Measurements from ENCODE around the gene TTC31. TPM values are rescaled to one million over a fixed set of nuclear protein-coding genes. Genes with fewer than 3 reads are reported as not detected.
"Not testable (repeated sequence)": the region's sequence is repeated elsewhere in the genome, so short reads cannot be mapped to it uniquely, and the experiment has no call there.

TTC31 gene
- polyA plus RNA-seq, 3 donors = 10.6 to 15.5 (median 14.2) TPM

GRCh38 chr2:74474481-74474880 lies 8.4 kb upstream of the TTC31 start:
- H3K27ac ChIP-seq (ENCODE audit: low read depth, low read length) = no peak overlapping the region
- WGBS, 3 donors = 92 to 96% (median 92%) methylated on average over 6 of the region's 6 CpGs

GRCh38 chr2:74474899-74475298 lies 8.0 kb upstream of the TTC31 start:
- no peak overlapping the region for H3K27ac ChIP-seq (ENCODE audit: low read depth, low read length)
- 78 to 91% (median 82%) methylated on average over 5 of the region's 5 CpGs for WGBS, 3 donors

GRCh38 chr2:74481431-74481830 lies 1.4 kb upstream of the TTC31 start:
- WGBS, 3 donors = 43 to 48% (median 46%) methylated on average over 3 of the region's 3 CpGs
- no peak overlapping the region for H3K27ac ChIP-seq (ENCODE audit: low read depth, low read length)

GRCh38 chr2:74481961-74482800 lies 700 bp upstream of the TTC31 start:
- 1 to 2% (median 1%) methylated on average over 73 to 80 of the region's 80 CpGs for WGBS, 3 donors
- no peak overlapping the region for H3K27ac ChIP-seq (ENCODE audit: low read depth, low read length)

GRCh38 chr2:74483675-74484164 lies 839 bp downstream of the TTC31 start:
- 78 to 79% (median 79%) methylated on average over 19 of the region's 19 CpGs for WGBS, 3 donors
- H3K27ac ChIP-seq (ENCODE audit: low read depth, low read length) = not testable (repeated sequence)

GRCh38 chr2:74486141-74486540 lies 3.3 kb downstream of the TTC31 start:
- WGBS, 3 donors = 80 to 95% (median 84%) methylated on average over 2 of the region's 2 CpGs
- H3K27ac ChIP-seq (ENCODE audit: low read depth, low read length) = no peak overlapping the region

- no peak overlapping the region for H3K27ac ChIP-seq (ENCODE audit: low read depth, low read length)
- 86 to 94% (median 90%) methylated on average over 9 of the region's 9 CpGs for WGBS, 3 donors
Observed at GRCh38 chr2:74488643-74489481, 6.0 kb downstream of the TTC31 start.

GRCh38 chr2:74489906-74490305 lies 7.0 kb downstream of the TTC31 start:
- 88 to 92% (median 91%) methylated on average over 9 of the region's 9 CpGs for WGBS, 3 donors
- H3K27ac ChIP-seq (ENCODE audit: low read depth, low read length) = no peak overlapping the region

GRCh38 chr2:74491648-74492544 lies 9.0 kb downstream of the TTC31 start:
- WGBS, 3 donors = 88 to 95% (median 95%) methylated on average over 12 of the region's 12 CpGs
- H3K27ac ChIP-seq (ENCODE audit: low read depth, low read length) = no peak overlapping the region

GRCh38 chr2:74493546-74493945 lies 10.7 kb downstream of the TTC31 start:
- WGBS, 3 donors = 86 to 100% (median 96%) methylated on average over 3 of the region's 3 CpGs
- no peak overlapping the region for H3K27ac ChIP-seq (ENCODE audit: low read depth, low read length)

GRCh38 chr2:74495440-74495839 lies 12.6 kb downstream of the TTC31 start:
- no peak overlapping the region for H3K27ac ChIP-seq (ENCODE audit: low read depth, low read length)
- 79 to 93% (median 83%) methylated on average over 1 of the region's 1 CpG for WGBS, 3 donors

GRCh38 chr2:74496997-74497776 lies 14.3 kb downstream of the TTC31 start:
- H3K27ac ChIP-seq (ENCODE audit: low read depth, low read length) = no peak overlapping the region
- WGBS, 3 donors = 54 to 58% (median 56%) methylated on average over 19 of the region's 19 CpGs

GRCh38 chr2:74497777-74498499 lies 15.1 kb downstream of the TTC31 start:
- no peak overlapping the region for H3K27ac ChIP-seq (ENCODE audit: low read depth, low read length)
- 4 to 5% (median 4%) methylated on average over 61 of the region's 61 CpGs for WGBS, 3 donors

- H3K27ac ChIP-seq (ENCODE audit: low read depth, low read length) = no peak overlapping the region
- 1 to 3% (median 3%) methylated on average over 40 to 41 of the region's 41 CpGs for WGBS, 3 donors
Observed at GRCh38 chr2:74498500-74499266, 15.8 kb downstream of the TTC31 start.

- no peak within 1 kb of the TSS for H3K27ac ChIP-seq (ENCODE audit: low read depth, low read length)
- WGBS, 3 donors = 3 to 6% (median 5%) methylated on average over 63 to 65 of the region's 65 CpGs
Observed at GRCh38 chr2:74499267-74499939, 16.5 kb downstream of the TTC31 start, which contains the start of gene LBX2. Gene LBX2 (minus strand): TSS chr2:74499603. CDS start chr2:74499537, 66 bp downstream.
